PC-3 (cell line): Measurements from ENCODE around the gene PFKFB2. TPM values are rescaled to one million over a fixed set of nuclear protein-coding genes. Genes with fewer than 3 reads are reported as not detected.

Experiments
- ATAC-seq: fragments of 200-7000 bp; cut with Tn5 transposase; 2 replicates; pipeline ENCODE4 v1.9.1; 2020; ENCODE audit warnings: mild to moderate bottlenecking, moderate library complexity
- BruUV-seq: library from RNA; stranded (reverse); fragments of 400-500 nt; replicated peaks from 2 replicates; lab custom pipeline; 2021; lab: Mats Ljungman, UMichigan
- CTCF ChIA-PET: fragments of 300-600 bp; sonication (Branson Sonifier 250); formaldehyde crosslinking; loops from one replicate; lab custom pipeline; 2022; ENCODE audit warnings: antibody characterized with exemption; lab: Charles Lee
- POLR2A ChIA-PET: fragments of 300-600 bp; sonication (Branson Sonifier 250); formaldehyde crosslinking; loops from one replicate; lab custom pipeline; 2022; ENCODE audit warnings: antibody characterized with exemption; ENCODE audit not compliant: unreplicated experiment; lab: Charles Lee
- DNase-seq: peaks from one replicate; pipeline ENCODE4 v3.0.0-alpha.2; 2015
- H2AFZ ChIP-seq: fragments of 300-600 bp; sonication (generic); 2 replicates; pipeline ENCODE4 v1.6.0; 2016; ENCODE audit warnings: antibody characterized with exemption, low read length
- H3F3A ChIP-seq: fragments of 300-600 bp; sonication (generic); one replicate; pipeline ENCODE4 v1.6.0; 2017; ENCODE audit warnings: antibody characterized with exemption, low read length, control low read depth, mild to moderate bottlenecking; ENCODE audit not compliant: unreplicated experiment
- H3K27ac ChIP-seq: fragments of 300-600 bp; sonication (generic); 2 replicates; pipeline ENCODE4 v1.5.1; 2016; ENCODE audit warnings: mild to moderate bottlenecking, low read length
- H3K27me3 ChIP-seq: fragments of 300-600 bp; sonication (generic); 2 replicates; pipeline ENCODE4 v1.6.1; 2016; ENCODE audit warnings: low read length, mixed read lengths
- H3K36me3 ChIP-seq: fragments of 300-600 bp; sonication (generic); 2 replicates; pipeline ENCODE4 v1.6.1; 2016; ENCODE audit warnings: low read depth, mixed run types, low read length, mixed read lengths
- H3K4me1 ChIP-seq: fragments of 300-600 bp; sonication (generic); 2 replicates; pipeline ENCODE4 v1.5.1; 2016; ENCODE audit warnings: low read length; ENCODE audit not compliant: insufficient read depth
- H3K4me2 ChIP-seq: fragments of 300-600 bp; sonication (generic); 2 replicates; pipeline ENCODE4 v1.6.0; 2016; ENCODE audit warnings: low read length
- H3K4me3 ChIP-seq: fragments of 300-600 bp; sonication (generic); 2 replicates; pipeline ENCODE4 v1.5.1; 2016; ENCODE audit warnings: mild to moderate bottlenecking, low read length, mixed read lengths
- H3K79me2 ChIP-seq: fragments of 300-600 bp; sonication (generic); 2 replicates; pipeline ENCODE4 v1.6.1; 2017; ENCODE audit warnings: low read length, mixed read lengths
- H3K9ac ChIP-seq: fragments of 300-600 bp; sonication (generic); 2 replicates; pipeline ENCODE4 v1.6.0; 2016; ENCODE audit warnings: mild to moderate bottlenecking, low read length
- H3K9me2 ChIP-seq: fragments of 300-600 bp; sonication (generic); replicated peaks from 2 replicates; pipeline ENCODE4 v1.6.1; 2016; ENCODE audit warnings: mixed run types, low read length, mixed read lengths
- H3K9me3 ChIP-seq: fragments of 300-600 bp; sonication (generic); 2 replicates; pipeline ENCODE4 v1.6.1; 2016; ENCODE audit warnings: low read length, mixed read lengths
- H4K20me1 ChIP-seq: fragments of 300-600 bp; sonication (generic); 2 replicates; pipeline ENCODE4 v1.6.1; 2016; ENCODE audit warnings: low read length, mixed read lengths
- EZH2 ChIP-seq: fragments of 300-600 bp; sonication (generic); IDR thresholded peaks from one replicate; pipeline ENCODE4 v1.6.1; 2017; ENCODE audit warnings: antibody characterized with exemption, mild to moderate bottlenecking, low read length; ENCODE audit not compliant: unreplicated experiment
- EZH2phosphoT487 ChIP-seq: fragments of 300-600 bp; sonication (generic); IDR thresholded peaks from 2 replicates; pipeline ENCODE4 v1.6.1; 2018; ENCODE audit warnings: mild to moderate bottlenecking, antibody characterized with exemption, low read length, borderline replicate concordance
- intact Hi-C: fragments of 100-400 bp; cut with micrococcal nuclease; formaldehyde crosslinking; loops from 2 replicates; pipeline ENCODE4 v1.9.0; 2023
- total RNA-seq: library from RNA; depleted of rRNA; stranded (reverse); fragments of >200 nt; gene quantifications from 2 replicates; pipeline ENCODE4 v1.2.3, GENCODE V29; 2014
- TF ChIP-seq, protein P1 (sequence below): fragments of 300-600 bp; sonication (generic); conservative IDR thresholded peaks from 2 replicates; pipeline ENCODE4 v1.5.1; 2017; ENCODE audit warnings: antibody characterized with exemption, low read depth, mild to moderate bottlenecking, low read length

PFKFB2 gene
- total RNA-seq, 1 experiment from 2014 or later: 48.6 TPM

DNA sequence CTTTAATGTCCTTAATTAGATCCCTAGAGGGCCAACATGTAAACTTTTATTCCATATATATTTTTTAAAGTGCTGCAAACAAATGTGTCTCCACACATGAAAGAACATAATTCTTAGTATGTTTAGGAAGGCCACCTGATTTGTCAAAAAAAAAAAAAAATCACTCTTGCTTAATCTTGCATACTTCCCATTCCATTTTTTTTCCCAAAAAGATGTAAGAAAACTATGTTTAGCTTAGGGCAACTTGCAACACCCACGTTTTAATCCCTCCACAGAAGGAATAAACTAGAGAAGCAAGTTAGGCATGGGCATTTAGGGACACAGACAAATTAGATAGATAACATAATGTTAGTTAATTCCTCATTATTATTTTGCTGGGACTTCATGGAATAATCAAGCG, 7.6 kb upstream of the PFKFB2 start:
- H3K36me3 ChIP-seq: peaks cover 71% of the 10 kb centered on the region
- H3K4me1 ChIP-seq: peaks cover 50% of the 10 kb centered on the region
- no TSS peak for BruUV-seq
- ChIA-PET POLR2A (interaction anchor here (1.2 kb wide), 1 partner anchor 20 kb away, joined by 3 read pairs; no protein-coding TSS in a partner anchor), CTCF (no interaction called here)
- H3K4me3 ChIP-seq: peak overlapping the region; percentile 78
- no peak overlapping the region for H3K27ac ChIP-seq
- H3F3A ChIP-seq: peaks cover 20% of the 10 kb centered on the region
- DNase-seq (no peak), ATAC-seq (no peak)
- no peaks in the 10 kb centered on the region for H3K27me3 ChIP-seq
- H3K9me3 ChIP-seq: no peaks in the 10 kb centered on the region
- H3K9ac ChIP-seq: no peak overlapping the region
- TF ChIP-seq, protein P1, sequence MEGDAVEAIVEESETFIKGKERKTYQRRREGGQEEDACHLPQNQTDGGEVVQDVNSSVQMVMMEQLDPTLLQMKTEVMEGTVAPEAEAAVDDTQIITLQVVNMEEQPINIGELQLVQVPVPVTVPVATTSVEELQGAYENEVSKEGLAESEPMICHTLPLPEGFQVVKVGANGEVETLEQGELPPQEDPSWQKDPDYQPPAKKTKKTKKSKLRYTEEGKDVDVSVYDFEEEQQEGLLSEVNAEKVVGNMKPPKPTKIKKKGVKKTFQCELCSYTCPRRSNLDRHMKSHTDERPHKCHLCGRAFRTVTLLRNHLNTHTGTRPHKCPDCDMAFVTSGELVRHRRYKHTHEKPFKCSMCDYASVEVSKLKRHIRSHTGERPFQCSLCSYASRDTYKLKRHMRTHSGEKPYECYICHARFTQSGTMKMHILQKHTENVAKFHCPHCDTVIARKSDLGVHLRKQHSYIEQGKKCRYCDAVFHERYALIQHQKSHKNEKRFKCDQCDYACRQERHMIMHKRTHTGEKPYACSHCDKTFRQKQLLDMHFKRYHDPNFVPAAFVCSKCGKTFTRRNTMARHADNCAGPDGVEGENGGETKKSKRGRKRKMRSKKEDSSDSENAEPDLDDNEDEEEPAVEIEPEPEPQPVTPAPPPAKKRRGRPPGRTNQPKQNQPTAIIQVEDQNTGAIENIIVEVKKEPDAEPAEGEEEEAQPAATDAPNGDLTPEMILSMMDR: no peak
- TF ChIP-seq EZH2phosphoT487 (no peak), EZH2 (no peak)
- H4K20me1 ChIP-seq: peaks cover 64% of the 10 kb centered on the region
- peaks cover 80% of the 10 kb centered on the region for H3K79me2 ChIP-seq
- intact Hi-C loops: no loop called here
- H3K9me2 ChIP-seq: no peaks in the 10 kb centered on the region
- H3K4me2 ChIP-seq: peak overlapping the region; percentile 89
- no peak overlapping the region for H2AFZ ChIP-seq

DNA sequence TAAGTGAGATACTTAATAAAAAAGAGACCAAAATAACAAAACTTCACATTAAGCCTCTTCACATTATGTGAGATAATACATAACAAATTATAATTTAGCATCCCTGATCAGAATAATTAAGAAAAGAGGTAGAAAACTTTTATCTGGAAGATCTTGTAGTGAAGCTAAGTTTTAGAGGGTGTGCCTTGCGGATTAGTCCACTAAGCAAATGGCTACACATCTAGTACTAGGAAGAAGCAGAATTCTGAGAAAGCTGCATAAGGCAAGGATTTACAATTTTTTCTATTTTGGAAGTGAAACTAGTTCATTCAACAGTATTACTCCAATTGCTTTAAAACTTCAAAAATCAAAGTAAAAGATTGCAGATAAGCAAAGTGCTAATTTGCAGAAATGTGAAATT, 5.6 kb upstream of the PFKFB2 start:
- BruUV-seq: no TSS peak
- TF ChIP-seq, protein P1: no peak
- no peak for TF ChIP-seq EZH2
- TF ChIP-seq EZH2phosphoT487: no peak
- POLR2A ChIA-PET: interaction anchor here (0.5 to 2.2 kb wide), 6 partner anchors 9 to 26 kb away, joined by 3 to 12 read pairs (median 4); partner anchors contain the start of gene C1orf116
- Histone ChIP-seq H3K9ac (peak overlapping the region; percentile 95), H3F3A (peaks cover 28% of the 10 kb centered on the region), H2AFZ (no peak overlapping the region), H4K20me1 (peaks cover 64% of the 10 kb centered on the region), H3K27ac (0 out of 2 replicates have a peak overlapping the region, but pooled peaks have one; percentile 0), H3K4me2 (peak overlapping the region; percentile 89), H3K36me3 (peaks cover 71% of the 10 kb centered on the region), H3K4me3 (peak overlapping the region; percentile 78), H3K9me3 (no peaks in the 10 kb centered on the region), H3K79me2 (peaks cover 93% of the 10 kb centered on the region), H3K9me2 (no peaks in the 10 kb centered on the region), H3K27me3 (no peaks in the 10 kb centered on the region), H3K4me1 (peaks cover 67% of the 10 kb centered on the region)
- peak; percentile 25 for DNase-seq
- intact Hi-C loops: no loop called here
- no peak for ATAC-seq
- CTCF ChIA-PET: interaction anchor here (0.7 to 1.5 kb wide), 5 partner anchors 11 to 114 kb away, joined by 3 to 5 read pairs (median 3); no protein-coding TSS in a partner anchor

DNA sequence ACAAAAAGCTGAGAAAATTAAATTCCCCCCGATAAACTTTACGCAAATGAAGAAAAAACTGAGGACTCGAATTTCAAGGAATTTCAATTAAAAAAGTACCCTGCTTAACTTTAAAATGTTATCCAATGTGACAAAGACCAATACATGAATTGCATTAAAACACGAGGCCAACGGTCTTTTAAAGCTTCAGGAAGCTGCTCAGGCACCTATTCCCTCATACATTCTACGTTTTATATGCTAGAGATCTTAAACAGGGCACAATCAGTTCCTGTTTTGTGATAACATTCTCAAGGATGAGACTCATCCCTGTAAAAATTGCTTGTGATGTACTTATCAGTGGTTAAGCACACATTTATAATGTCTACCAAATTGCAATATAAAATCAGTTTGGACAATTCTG, 5.0 kb upstream of the PFKFB2 start:
- H3K27me3 ChIP-seq: no peaks in the 10 kb centered on the region
- no peaks in the 10 kb centered on the region for H3K9me3 ChIP-seq
- H2AFZ ChIP-seq: no peak overlapping the region
- CTCF ChIA-PET: interaction anchor here (1.5 kb wide), 1 partner anchor 42 kb away, joined by 4 read pairs; no protein-coding TSS in a partner anchor
- H3K4me2 ChIP-seq: peak overlapping the region; percentile 89
- no peaks in the 10 kb centered on the region for H3K9me2 ChIP-seq
- peaks cover 23% of the 10 kb centered on the region for H3F3A ChIP-seq
- intact Hi-C loops: loop anchor here (1.0 kb wide), 1 partner anchor 27 kb away; no protein-coding TSS in a partner anchor
- TF ChIP-seq EZH2 (no peak), EZH2phosphoT487 (no peak)
- TF ChIP-seq, protein P1: no peak
- POLR2A ChIA-PET: interaction anchor here (0.6 to 2.2 kb wide), 4 partner anchors 16 to 29 kb away, joined by 3 to 12 read pairs (median 4); partner anchors contain the start of gene C1orf116
- no TSS peak for BruUV-seq
- peak overlapping the region; percentile 78 for H3K4me3 ChIP-seq
- no peak for ATAC-seq
- peaks cover 69% of the 10 kb centered on the region for H3K4me1 ChIP-seq
- peaks cover 63% of the 10 kb centered on the region for H4K20me1 ChIP-seq
- H3K9ac ChIP-seq: peak overlapping the region; percentile 95
- peaks cover 65% of the 10 kb centered on the region for H3K36me3 ChIP-seq
- DNase-seq: peak; percentile 42
- 0 out of 2 replicates have a peak overlapping the region, but pooled peaks have one; percentile 0 for H3K27ac ChIP-seq
- peaks cover 89% of the 10 kb centered on the region for H3K79me2 ChIP-seq
